ENCODE measurements around the gene SPATA12.

Gene SPATA12

DNA sequence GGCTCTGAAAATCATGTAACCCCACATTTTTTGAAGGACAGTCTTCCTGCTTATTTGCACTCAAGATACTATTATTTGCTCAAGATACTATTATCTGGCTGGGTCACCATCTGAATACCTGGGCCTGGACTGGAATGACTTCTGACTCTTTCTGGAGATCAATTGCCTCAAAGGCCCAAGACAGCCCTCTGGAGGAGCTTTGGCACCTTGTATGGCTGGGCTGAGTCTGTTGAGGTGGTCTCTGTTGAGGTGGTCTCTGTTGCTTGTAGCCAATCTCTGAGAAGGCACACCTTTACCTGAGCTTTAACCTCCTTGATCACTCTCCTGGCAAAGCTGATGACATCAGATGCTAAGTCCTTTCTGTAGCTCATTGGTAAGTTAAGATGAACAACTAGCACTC, 33.0 kb downstream of the SPATA12 start:
- no peak for DNase-seq (ENCODE audit: low read depth)
- TF ChIP-seq, protein P1, sequence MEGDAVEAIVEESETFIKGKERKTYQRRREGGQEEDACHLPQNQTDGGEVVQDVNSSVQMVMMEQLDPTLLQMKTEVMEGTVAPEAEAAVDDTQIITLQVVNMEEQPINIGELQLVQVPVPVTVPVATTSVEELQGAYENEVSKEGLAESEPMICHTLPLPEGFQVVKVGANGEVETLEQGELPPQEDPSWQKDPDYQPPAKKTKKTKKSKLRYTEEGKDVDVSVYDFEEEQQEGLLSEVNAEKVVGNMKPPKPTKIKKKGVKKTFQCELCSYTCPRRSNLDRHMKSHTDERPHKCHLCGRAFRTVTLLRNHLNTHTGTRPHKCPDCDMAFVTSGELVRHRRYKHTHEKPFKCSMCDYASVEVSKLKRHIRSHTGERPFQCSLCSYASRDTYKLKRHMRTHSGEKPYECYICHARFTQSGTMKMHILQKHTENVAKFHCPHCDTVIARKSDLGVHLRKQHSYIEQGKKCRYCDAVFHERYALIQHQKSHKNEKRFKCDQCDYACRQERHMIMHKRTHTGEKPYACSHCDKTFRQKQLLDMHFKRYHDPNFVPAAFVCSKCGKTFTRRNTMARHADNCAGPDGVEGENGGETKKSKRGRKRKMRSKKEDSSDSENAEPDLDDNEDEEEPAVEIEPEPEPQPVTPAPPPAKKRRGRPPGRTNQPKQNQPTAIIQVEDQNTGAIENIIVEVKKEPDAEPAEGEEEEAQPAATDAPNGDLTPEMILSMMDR (conservative IDR thresholded peaks at IDR 0.05; ENCODE audit: control insufficient read depth, insufficient read depth, low read depth, low read length) = no peak
- no peak overlapping the region for H3K4me3 ChIP-seq (ENCODE audit: control insufficient read depth, low read depth, low read length)

DNA sequence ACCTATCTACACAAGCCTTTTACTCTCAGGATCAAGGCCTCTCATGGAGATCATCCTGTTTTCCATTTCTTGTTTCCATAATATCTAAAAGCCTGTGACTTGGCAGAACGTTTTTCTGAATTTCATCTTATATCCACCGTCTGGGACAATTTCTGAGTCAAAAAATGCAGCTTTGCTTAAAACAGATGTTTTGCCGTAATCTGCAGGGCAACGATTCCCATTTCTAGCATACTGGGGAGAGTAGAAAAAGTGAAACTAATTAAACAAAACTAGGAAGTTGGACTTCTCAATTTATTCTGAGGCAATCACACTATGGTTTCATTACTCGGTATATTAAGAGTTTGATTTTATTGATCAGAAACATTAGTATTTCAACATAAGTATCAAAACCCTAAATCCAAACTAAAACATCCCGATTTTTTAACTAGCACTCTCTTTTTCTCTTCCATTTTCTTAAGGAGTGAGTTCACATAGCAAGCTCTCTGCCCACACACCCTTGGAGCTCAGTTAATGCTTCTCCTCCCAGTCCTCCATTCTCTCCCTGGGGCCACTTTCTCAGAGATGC, 33.6 kb downstream of the SPATA12 start:
- TF ChIP-seq, protein P1 (conservative IDR thresholded peaks at IDR 0.05; ENCODE audit: control insufficient read depth, insufficient read depth, low read depth, low read length) = no peak
- H3K4me3 ChIP-seq (ENCODE audit: control insufficient read depth, low read depth, low read length) = no peak overlapping the region
- DNase-seq (ENCODE audit: low read depth) = no peak

DNA sequence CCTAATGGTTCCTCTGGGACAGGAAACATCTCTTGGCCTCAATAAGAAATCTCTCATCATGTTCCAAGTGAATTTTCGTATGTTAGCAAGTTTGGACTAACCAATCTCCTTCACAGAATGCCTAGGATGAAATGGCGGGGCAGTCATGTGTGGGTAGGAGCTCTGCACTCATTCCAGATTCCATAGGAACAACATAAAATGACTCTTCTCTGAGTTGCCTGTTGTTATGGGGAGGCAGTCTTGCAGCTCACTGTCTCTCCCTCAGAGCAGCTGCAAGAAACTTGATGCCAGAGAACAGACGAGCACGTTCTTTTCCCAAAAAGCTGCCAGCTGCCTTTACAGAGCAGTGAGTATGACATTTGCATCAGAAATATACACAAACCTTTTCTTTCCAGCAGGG, 34.1 kb downstream of the SPATA12 start:
- TF ChIP-seq, protein P1 (conservative IDR thresholded peaks at IDR 0.05; ENCODE audit: control insufficient read depth, insufficient read depth, low read depth, low read length) = no peak
- no peak overlapping the region for H3K4me3 ChIP-seq (ENCODE audit: control insufficient read depth, low read depth, low read length)
- peak; percentile 73 for DNase-seq (ENCODE audit: low read depth)

DNA sequence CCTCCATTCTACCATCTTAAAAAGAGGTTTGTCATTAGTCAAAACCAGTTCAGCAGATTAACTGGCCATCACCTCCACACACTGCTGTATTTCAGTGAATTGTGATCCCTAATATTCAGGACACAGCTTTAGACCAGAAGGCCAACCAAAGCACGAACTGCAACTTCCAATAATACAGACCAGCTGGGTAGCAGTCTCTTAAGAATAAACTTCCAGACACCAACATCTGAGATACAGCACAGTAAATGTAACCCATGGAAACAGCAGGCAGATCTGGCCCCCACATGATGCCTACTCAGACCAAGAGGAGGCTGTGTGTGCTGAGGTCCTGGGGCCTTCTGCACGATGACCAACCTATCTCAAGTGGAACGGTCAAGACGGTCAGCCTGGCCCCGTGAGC, 34.9 kb downstream of the SPATA12 start:
- TF ChIP-seq, protein P1 (conservative IDR thresholded peaks at IDR 0.05; ENCODE audit: control insufficient read depth, insufficient read depth, low read depth, low read length) = no peak
- no peak overlapping the region for H3K4me3 ChIP-seq (ENCODE audit: control insufficient read depth, low read depth, low read length)
- no peak for DNase-seq (ENCODE audit: low read depth)

DNA sequence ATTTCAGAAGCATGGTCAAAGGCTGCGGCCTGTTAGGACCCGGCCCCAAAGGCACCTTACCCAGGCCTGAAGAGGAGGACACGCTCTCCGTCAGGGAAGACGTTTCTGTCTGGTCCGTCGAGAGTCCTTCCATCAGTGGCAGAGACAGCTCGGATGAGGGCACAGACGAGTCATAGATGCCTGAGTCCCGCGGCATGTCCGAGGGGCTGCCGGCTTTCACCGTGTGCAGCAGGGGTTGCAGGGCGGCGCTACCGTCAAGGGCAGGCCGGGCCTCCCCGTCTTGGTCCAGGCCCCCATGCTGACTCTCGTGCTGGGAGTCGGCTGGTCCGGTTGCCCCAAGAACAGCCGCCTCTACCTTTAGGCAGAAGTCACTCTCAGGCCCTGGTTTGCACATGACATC, 37.1 kb downstream of the SPATA12 start:
- TF ChIP-seq, protein P1 (conservative IDR thresholded peaks at IDR 0.05; ENCODE audit: control insufficient read depth, insufficient read depth, low read depth, low read length) = no peak
- DNase-seq (ENCODE audit: low read depth) = no peak
- H3K4me3 ChIP-seq (ENCODE audit: control insufficient read depth, low read depth, low read length) = no peak overlapping the region

DNA sequence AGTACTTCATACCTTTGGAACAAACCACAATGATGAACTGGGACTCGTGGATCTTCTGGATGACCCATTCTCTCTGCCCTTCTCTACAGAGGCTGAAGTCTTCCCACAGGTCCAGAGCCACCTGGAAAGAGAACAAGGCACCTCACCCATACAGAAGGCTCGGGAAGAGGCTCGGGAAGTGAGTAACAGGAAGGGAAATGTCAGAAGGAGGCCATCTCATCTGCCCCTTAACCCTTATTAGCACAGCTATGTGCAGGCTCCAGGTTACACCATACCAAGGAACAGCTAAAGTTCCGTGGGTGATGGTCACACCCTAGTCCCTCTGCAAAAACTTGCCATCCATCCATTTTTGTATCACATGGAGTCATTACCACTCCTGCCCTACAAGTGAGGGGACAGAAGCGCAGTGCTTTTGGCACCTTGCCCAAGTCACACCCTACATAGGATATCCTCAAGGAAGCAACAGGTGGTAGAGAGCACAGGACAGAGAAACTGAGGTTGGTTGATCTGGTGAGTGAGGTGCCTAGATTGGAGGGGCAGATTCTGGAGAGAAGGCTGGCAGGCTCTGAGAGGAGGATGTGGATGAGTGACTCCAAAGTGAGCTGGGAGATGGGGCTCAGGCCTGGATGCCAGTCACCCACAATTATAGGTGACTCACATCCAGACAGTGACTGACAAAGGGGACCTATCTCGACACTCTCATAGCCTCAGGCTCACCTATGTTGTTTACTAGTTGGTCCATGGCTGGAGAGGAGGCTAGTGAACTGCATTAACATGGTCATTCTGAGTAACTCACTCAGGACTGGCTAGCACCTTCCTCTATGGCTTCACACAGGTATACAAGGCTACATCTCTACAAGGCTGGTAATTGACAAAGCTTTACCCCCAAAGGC, 38.2 kb downstream of the SPATA12 start:
- H3K4me3 ChIP-seq (ENCODE audit: control insufficient read depth, low read depth, low read length) = no peak overlapping the region
- DNase-seq (ENCODE audit: low read depth) = no peak
- TF ChIP-seq, protein P1 (conservative IDR thresholded peaks at IDR 0.05; ENCODE audit: control insufficient read depth, insufficient read depth, low read depth, low read length) = no peak
